NCI-H2227 (cell line): Measurements from ENCODE around the gene DTNBP1.

Source experiments
- DNase-seq: peaks from one replicate; lab custom pipeline; 2025; ENCODE audit not compliant: unreplicated experiment; lab: John Stamatoyannopoulos, UW

DTNBP1 gene, protein sequence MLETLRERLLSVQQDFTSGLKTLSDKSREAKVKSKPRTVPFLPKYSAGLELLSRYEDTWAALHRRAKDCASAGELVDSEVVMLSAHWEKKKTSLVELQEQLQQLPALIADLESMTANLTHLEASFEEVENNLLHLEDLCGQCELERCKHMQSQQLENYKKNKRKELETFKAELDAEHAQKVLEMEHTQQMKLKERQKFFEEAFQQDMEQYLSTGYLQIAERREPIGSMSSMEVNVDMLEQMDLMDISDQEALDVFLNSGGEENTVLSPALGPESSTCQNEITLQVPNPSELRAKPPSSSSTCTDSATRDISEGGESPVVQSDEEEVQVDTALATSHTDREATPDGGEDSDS

DNA sequence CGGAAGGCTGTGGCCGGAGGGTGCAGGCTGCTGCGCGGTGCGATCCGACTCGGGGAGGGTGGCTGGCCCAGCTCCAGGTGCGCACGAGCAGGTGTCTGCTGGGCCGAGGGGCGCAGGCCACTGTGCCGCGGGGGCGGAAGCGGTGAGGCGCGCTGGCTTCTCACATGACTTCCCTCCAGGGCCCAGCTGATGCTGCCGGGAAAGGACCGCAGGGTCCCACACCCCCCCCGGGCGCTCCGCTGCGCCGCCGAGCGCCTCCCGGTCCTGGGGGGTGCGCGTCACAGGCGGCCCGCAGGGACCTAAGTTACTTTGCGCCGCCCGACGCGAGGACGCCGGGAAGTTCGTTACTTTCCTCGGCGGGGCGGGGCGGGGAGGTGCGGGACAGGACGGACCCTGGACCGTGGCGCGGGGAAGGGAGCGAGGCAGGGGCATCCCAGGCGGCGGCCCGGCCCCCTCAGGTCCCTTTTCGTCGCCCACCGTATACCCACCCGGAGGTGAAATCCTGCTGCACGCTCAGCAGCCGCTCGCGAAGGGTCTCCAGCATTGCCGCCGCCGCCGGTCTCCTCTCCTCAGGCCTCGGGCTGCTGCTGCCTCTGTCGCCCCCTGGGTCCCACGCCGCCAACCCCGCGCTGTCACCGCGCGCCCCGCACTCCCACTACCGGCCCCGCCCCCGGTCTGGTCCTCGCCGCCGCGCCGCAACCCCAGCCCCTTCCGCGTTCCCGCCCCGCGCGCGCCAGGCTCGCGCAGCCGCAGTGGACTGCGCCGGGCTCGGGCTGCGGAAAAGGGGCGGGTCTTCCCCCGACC is at the start of gene DTNBP1:
DTNBP1 (minus strand) TSS at position 703 of the 804 bp plus-strand sequence; CDS start at position 544, 159 bp downstream.
- DNase-seq = peak; percentile 92

- no peak for DNase-seq
Measured at GRCh38 chr6:15709651-15710269, 46.9 kb upstream of the DTNBP1 start.

- DNase-seq = no peak
Measured at GRCh38 chr6:15708231-15708630, 45.4 kb upstream of the DTNBP1 start.

- DNase-seq = no peak
Measured at GRCh38 chr6:15705981-15706380, 43.2 kb upstream of the DTNBP1 start.

GRCh38 chr6:15698471-15698870 is 35.6 kb upstream of the DTNBP1 start:
- no peak for DNase-seq

DNA sequence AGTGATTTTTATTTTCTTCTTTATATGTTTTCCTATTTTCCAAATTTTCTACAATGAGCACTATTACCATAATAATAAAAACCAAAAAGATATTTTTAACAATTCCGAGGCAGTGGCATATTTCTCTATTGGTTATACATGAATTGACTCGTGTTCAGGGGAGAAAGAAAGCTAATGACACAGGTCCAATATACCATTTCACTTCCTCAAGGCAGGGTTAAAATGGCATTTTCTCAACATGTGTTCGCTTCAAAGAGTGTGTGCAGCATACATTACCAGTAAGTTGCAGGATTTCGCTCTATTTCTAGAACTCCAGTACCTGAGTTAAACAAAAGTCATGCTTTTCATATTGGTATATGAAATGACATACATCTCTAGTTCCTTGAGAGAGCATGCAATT is 35.1 kb upstream of the DTNBP1 start:
- DNase-seq = no peak

GRCh38 chr6:15691250-15691869 is 28.5 kb upstream of the DTNBP1 start:
- DNase-seq = peak; percentile 83

DNA sequence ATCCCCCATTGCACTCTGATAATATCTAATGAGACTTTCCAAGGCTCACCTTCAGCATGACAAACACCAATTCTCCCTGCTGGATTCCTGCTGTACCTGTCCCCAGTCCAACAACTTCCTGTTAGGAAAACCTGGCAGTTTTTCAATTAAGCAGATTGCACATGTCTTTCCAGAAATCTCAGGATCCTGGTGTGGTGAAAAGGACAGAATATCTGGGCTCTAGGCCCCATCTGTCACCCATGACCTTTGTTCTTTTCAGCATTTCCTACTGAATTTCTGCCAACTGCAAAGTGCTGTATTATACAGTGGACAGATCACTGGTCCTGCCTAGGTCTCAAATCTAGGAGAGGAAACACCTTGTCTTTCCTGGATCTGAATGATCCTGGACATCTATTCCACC is 27.7 kb upstream of the DTNBP1 start:
- DNase-seq = no peak

DNA sequence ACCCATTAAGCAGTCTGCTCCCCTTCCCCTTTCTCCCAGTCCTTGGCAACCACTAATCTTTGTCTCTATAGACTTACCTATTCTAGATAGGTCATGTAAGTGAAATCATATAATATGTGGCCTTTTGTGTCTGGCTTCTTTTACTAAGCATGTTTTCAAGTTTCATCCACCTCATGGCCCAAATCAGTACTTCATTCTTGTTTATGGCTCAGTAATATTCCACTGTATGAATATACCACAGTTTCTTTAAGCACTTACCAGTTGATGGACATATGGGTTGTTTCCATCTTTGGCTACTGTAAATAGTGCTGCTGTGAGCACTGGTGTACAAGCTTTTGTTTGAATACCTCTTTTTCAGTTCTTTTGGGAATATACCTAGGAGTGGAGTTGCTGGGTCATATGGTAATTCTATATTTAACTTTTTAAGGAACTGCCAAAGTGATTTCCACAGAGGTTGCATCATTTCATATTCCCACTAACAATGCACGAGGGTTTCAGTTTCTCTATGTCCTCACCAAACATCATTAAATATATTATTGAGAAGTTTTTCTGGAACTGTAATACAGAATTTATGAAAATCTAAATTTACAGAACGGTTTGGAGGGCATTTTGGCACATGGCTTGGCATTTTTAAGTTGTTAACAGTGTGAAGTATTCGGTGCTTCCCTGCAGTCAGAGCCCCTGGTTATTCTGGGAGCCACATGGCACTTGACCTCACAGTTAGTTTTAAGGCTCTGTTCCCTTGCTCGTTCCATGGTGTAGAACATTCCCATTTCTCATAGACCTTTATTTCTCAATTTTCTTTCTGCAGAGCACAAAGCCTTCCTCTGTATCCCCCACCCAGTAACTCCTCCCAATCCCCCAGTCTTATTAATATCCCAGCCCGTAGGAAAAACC is 27.0 kb upstream of the DTNBP1 start:
- DNase-seq = no peak

- DNase-seq = no peak
Measured at GRCh38 chr6:15685619-15686018, 22.8 kb upstream of the DTNBP1 start.

GRCh38 chr6:15682965-15683822 is 20.4 kb upstream of the DTNBP1 start:
- no peak for DNase-seq

GRCh38 chr6:15681946-15682345 is 19.1 kb upstream of the DTNBP1 start:
- DNase-seq = no peak

DNA sequence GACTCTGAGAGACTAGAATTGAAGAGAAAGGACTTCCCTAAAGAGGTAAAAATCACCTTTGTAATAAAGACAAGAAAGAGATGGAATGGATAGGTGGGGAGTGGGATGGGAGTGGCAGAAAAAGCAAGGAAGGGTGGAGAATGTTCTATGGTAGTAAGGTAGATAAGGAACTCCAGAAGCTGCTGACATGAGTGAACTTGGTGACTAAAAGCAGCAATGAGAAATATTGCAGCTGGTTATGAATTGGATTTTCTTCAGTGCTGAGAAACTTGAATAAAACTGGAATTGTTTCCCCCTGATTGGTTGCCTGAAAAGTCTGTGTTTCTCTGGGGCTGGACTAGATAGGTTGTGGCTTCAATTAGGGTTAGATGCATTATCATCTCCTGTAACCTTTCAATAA is 15.7 kb upstream of the DTNBP1 start:
- DNase-seq = no peak

DNA sequence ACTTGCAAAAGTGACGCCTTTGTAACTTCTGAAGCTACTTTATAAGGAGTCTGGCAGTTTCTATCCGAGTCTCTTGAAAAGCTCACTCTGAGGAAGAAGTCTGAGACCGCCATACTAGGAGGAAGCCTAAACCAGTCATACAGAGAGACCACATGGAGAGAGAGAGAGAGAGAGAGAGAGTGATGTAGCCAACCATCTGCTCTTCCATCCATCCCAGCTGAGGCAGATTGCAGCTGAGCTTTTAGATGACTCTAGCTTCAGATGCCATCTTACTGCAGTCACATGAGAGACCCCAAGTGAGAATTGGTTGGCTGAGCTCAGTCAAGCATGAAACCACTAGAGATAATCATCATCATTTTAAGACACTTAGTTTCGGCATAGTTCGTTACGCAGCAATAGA is 15.0 kb upstream of the DTNBP1 start:
- DNase-seq = no peak

GRCh38 chr6:15675536-15676220 is 12.8 kb upstream of the DTNBP1 start:
- DNase-seq = no peak

DNA sequence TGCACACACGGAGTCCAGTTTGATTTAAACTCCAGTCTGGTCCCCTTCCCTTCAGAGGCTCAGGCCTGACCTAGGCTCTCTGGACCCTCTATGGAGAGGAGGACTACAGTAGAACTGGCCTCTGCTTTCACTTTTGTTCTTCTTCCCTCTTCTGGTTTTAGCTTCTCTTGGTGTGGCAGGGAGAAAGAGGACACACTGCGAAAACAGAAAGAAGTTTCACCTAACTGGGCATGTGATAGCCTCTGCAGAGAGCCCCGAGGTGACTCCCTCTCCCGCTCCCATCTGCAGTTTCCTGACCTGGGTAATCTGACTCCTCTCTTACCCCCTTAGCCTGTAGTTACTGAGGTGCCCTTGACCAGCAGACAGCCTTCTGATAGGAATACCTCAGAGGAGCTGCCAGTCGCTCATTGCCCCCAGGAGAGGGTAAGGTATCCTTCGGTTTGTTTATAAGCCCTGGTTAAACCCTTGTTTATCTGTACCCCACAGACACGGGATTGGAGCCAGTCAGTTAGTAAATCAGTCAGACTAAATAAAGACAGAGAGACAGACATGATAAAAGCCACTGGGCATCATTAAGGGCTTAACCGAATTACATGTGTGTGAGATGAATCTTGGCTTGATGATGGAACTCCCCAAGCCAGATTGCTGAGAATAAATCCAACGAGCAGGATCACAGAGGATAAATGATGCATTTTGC is 12.0 kb upstream of the DTNBP1 start:
- no peak for DNase-seq

DNA sequence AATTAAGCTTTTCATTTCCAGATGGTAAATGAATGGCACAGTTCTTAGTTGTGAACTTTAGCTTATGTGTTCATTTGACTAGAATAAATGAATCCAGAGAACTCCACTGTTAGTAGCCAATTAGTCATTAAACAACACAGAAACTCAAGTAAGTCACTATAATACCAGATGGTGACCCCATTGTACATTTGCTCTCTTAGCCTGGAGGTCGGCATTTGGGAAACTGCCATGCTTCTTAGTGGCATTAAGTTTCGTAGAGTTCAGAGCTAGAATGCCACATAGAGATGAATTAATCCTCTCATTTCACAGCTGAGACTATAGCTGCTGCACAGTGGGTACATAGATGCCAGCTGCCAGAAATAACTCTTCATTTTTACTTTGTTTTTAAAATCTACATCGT is 10.8 kb upstream of the DTNBP1 start:
- DNase-seq = no peak

DNA sequence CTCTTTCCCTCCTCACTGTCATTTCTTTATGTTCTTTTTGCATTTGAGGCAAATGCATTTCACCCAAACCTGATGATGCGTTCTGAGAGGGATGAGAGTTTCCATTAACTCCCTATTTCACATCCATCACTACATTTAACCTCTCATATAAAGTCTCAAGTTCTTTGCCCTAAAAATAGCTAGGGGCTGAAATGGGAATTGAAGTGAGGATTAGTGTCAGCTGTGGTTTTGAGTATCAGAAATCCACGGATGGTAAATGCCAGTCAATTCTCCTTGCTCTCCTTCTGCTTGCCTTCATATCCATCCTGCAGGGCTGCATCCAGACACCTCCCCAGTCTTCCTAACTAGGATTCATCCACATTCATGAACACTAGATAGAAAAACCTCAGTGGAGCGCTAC is 10.0 kb upstream of the DTNBP1 start:
- no peak for DNase-seq
